ENCODE results near the gene LRRC56.
A peak's percentile ranks its signal among the peaks of the same experiment; 100 is the strongest.

The LRRC56 gene

DNA sequence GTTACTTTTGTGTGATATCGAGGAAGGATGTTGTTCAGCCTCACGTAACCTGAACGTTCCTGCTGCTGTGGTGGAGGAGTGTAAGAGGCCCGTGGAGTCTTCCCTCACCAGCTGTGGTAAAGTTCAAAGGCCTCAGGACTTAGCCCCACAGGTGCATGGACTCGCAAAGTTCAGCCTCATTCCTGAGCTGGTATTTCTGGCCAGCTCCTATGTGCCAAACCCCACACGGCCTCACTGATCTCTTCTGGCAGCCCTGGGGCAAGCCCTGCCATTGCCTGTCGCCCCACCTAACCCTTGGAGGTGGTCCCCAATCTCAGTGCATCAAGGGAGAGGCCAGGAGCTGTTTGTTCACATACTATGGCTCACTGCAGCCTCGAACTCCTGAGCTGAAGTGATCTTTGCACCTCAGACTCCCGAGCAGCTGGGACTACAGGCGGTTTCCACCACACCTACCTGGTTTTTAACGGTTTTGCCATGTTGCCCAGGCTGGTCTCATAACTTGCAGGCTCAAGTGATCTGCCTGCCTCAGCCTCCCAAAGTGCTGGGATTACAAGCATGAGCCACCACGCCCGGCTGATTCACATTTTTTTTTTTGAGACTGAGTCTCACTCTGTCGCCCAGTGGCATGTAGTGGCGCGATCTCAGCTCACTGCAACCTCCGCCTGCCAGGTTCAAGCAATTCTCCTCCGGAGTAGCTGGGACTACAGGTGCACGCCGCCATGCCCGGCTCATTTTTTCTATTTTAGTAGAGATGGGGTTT is 41.1 kb downstream of the LRRC56 start:
- Histone ChIP-seq H3K4me3 (peak overlapping the region in 2 of 7 experiments; percentile 73 to 92), H3K27ac (peak overlapping the region in 5 of 21 experiments; percentile 3 to 96 (median 47))

DNA sequence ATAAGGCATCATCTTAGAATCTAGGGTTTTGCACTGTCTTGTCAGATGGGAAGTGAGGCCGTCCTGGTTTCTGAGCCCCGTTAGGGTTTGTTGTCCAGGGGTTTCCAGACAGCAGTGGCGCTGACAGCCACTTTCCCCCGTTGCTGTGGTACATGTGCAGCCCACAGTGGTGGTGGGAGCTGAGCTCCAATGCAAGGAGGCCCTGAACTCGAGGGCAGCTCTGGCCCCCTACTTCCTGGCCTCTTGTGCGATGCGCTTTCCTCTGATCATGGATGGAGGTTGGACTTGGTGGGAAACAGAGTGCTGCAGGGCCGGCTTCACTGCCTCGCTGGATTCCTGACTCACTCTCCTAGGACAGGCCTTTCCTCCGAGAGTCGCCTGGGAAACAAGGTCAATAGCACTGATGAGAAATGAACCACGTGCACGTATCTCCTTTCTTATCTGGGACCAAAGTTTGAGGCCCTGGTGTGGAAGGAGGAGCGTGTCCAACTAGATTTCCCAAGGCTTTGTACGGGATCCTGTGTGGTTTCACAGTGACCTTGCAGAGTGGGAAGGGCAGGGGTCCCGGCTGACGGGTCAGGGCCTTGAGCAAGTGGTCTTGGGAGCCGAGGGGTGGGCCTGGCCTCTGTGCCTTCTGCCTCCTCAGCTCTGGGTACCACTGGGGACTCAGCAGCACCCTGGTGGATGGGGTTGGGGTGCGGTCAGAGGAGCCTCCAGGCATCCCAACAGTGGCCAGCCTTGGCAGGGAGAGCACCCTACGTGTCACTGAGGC is 42.7 kb downstream of the LRRC56 start:
- Histone ChIP-seq H3K4me3 (no peak overlapping the region), H3K27ac (peak overlapping the region in 1 of 21 experiments; percentile 20)

DNA sequence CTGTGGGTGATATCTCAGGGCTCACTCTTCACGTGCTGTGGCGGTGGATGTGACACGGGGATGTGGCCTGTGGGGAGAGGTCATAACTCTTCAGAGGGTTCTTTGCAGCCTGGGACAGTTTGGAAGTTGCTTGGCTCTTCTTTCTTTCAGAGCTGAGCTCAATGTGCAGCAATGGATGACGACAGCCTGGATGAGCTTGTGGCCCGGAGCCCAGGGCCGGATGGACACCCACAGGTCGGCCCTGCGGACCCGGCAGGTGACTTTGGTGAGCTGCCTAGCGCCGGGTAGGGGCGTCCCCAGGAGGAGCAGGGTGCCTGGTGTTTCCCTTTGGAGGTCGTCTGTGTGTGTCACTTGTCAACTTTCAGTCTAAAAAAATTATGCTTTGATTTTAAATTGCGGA is 44.0 kb downstream of the LRRC56 start:
- H3K27ac ChIP-seq, result no peak overlapping the region
- no peak overlapping the region for H3K4me3 ChIP-seq

DNA sequence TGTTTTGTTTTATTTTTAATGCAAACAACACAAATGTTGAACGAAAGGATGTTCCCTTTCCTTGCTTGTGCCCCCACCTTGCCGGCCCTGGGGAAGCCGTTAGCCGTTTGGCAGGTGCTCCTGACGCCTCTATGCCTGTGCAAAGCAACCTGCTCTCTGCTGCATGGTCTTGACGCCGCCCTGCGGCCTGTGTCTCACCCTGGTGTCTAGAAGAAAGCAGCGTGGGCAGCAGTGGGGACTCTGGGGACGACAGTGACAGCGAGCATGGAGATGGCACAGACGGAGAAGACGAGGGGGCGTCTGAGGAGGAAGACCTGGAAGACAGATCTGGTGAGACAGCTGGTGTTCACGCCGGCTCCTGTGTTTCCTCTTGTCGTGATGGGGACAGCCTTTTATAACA is 44.4 kb downstream of the LRRC56 start:
- Histone ChIP-seq H3K27ac (no peak overlapping the region), H3K4me3 (no peak overlapping the region)

DNA sequence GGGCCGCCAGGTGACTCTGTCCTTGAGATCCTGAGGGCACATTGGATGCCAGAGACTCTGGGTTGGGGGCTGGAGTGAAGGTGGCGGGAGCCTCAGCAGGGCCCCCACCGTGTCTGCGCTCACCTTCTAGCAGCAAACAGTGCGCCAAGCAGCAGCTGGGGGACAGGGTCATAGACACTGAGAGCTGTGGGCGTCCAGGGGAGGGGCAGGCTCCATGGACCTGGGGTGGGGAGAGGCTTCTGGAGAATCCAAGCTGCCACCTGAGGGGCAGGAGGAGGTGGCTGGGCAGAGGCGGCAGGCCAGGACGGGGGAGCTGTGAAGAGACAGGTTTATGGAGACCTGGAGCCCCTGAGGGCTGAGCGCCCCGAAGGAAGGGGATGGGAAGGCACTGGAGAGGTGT is 47.0 kb downstream of the LRRC56 start:
- Histone ChIP-seq H3K4me3 (no peak overlapping the region), H3K27ac (no peak overlapping the region)

DNA sequence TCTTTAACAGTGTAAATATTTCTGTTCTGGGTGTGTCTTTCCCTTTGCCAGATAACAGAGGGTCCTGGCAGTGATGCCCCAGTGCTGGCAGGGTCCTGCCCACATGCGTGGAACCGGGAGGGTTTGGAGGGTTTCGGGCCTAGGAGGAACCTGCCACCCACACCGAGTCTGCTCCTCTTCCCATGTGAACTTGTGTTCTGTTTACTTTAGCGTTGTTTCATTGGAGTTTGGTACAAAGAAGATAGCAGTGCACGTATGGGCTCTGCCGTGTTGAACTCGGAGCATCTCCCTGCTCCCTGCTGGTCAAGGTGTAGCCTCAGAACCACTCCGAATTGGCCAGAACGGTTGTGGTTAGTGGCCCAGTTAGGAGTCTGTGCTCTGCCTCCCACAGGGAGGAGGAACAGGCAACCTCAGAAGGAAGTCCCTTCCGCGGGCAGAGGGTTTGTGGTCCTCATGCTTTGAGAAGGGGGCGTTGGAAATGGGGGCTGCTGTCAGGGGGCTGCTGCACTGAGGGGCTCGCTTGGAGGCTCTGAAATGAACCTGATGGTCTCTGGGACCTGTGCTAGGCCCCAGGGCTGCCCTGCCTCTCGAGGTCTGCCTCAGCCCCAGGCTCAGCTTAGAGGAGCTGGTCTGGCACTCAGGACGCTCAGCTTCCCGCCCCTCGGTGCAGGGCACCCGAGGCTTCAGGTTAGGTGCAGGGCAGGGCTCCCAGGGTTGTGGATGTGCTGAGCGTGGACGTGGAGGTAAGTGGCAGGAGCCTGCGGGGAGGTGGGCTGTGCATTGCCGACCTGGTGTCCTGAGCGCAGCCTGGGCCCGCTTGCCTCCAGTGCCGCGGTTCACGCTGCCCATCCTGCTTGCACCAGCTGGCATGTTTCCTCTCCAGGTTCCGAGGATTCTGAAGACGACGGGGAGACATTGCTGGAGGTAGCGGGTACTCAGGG is 49.3 kb downstream of the LRRC56 start:
- no peak overlapping the region for H3K4me3 ChIP-seq
- H3K27ac ChIP-seq, result peak overlapping the region in 2 of 21 experiments; percentile 37 to 70

DNA sequence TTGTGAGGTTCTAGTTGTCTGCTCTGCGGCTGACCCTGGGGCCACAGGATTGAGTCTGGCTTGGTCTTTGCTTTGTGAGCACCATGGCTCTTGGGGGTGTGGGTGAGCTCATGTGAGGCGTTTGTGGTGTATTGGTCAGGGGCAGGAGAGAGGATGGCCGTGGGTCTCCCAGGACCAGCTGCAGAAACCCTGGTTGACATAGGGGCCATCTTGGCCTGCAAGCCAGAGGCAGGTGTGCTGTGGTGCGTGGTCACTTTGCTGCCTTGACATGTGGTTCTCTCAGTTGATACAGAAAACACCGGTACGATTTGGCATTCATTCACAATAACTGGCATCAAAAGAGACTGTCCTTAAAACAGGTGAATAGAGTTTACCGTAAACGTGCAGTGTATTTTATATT is 50.2 kb downstream of the LRRC56 start:
- Histone ChIP-seq H3K27ac (peak overlapping the region in 8 of 21 experiments; percentile 30 to 70 (median 52)), H3K4me3 (no peak overlapping the region)

DNA sequence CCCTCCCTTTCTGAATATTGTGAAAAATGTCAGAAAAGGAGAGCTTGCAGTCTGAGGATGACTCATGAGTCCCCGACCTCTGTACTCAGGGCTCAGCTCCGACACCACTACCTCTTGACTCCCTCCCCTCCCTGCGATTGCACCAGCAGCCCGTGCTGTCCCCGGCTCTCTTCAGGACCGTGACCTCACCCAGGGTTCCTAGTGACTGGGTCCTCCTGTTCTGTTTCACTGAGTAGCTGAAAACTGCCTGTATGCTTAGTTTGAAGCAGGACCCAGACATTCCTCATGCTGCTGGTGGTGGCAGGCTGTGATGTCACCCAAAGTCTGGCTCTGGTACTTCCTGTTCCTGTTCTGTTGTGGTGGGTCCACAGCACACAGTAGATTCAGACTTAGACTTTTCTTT is 50.7 kb downstream of the LRRC56 start:
- Histone ChIP-seq H3K27ac (peak overlapping the region in 9 of 21 experiments; percentile 11 to 70 (median 49)), H3K4me3 (no peak overlapping the region)

DNA sequence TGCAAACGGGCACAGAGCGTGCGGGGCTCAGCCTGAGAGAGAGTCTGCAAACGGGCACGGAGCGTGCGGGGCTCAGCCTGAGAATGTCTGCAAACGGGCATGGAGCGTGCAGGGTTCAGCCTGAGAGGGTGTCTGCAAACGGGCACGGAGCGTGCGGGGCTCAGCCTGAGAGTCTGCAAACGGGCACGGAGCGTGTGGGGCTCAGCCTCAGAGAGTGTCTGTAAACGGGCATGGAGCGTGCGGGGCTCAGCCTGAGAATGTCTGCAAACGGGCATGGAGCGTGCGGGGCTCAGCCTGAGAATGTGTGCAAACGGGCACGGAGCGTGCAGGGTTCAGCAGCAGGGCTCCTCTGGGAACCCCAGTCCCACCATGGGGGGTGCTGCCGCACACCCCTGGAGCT is 52.5 kb downstream of the LRRC56 start:
- H3K27ac ChIP-seq, result no peak overlapping the region
- no peak overlapping the region for H3K4me3 ChIP-seq

DNA sequence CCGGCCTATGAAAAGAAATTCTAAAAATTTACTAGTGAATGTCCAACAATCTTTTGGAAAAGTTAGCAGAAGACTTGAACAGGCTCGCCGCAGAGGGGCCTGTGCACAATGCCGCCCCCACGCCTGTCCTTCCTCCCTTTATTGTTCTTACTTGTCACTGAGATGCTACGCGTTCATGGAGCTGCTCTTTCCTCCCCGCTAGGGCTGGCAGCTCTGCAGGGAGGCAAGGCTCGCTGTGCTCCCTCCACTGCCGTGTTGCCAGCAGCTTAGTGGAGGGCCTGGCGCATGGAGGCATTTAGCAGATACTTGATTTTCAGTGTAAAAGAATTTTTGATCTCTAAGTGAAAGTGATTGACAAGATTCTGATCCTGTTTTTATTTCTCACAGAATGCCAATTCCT is 53.7 kb downstream of the LRRC56 start:
- Histone ChIP-seq H3K4me3 (no peak overlapping the region), H3K27ac (no peak overlapping the region)

DNA sequence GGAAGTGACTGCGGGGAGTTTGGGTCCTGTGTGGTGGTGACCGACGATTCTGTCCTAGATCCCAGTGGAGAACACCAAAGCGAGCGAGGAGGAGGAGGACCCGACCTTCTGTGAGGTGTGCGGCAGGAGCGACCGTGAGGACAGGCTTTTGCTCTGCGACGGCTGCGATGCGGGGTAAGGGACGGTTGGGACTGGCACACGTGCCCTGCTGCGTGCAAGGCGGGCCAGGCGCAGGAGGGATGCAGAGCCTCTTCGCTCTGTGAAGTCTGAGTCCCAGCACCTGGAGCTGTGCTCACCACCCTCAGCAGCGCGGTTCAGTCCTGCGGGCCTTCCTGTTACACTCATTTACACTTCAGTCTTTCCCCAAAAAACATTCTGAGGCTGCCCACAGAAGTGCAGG is 55.2 kb downstream of the LRRC56 start:
- Histone ChIP-seq H3K4me3 (no peak overlapping the region), H3K27ac (no peak overlapping the region)

DNA sequence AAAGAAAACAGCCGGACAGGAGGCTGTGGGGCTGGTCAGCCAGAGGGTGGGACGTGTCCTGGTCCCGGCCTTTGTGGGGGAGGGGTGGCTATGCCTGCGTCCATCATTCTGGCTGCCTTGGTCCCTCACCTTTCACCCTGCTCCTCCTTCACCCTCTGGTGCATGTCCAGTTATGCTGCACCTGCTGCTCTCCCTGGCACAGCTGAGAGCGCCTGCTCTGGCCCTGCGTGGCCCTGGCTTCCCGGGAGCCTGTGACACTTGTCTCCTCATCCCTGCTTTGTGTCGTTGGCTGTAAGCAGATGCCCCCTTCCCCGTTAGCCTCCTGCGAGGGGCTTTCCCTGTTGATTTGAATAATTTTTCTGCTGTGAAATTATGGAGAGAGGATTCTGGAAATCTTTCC is 55.6 kb downstream of the LRRC56 start:
- H3K4me3 ChIP-seq, result no peak overlapping the region
- H3K27ac ChIP-seq, result no peak overlapping the region

DNA sequence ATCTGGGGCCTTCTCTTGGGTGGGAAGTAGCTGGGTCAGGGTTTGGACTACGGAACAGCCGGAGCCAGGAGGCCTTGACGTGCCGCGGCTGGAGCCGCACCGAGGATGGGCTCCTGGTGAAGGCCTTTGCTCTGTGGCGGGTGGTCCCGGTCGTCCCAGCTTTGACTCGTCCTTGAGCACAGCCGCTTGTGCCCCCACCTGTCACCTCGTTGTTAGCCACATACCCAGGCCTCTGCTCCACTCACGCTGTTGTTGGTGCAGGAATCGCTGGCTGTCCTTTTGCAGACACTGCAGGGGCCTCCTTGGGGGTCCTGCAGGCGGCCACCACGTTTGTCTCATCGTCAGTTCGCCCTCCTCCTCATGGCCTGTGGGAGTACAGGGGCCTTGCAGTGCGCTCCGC is 56.0 kb downstream of the LRRC56 start:
- H3K4me3 ChIP-seq, result no peak overlapping the region
- H3K27ac ChIP-seq, result no peak overlapping the region

DNA sequence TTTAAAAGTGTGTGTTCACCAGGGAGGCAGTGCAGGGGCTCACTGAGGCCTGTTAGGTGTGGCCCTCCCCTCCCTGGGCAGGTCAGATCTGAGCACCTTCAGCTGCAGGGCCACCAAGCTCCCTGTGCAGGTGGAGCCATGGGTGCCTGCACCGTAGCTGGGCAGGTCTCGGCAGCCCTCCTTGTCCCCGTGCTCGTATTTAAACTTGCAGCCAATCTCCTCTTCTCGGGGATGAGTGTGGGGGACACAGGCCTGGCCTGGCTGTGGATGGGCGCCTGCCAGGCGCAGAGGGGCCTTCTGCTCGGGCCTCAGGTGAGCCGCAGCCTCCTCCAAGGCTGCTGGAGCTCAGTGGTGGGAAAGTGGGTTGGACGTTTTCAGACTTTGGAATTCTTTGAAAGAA is 58.1 kb downstream of the LRRC56 start:
- Histone ChIP-seq H3K4me3 (no peak overlapping the region), H3K27ac (no peak overlapping the region)

DNA sequence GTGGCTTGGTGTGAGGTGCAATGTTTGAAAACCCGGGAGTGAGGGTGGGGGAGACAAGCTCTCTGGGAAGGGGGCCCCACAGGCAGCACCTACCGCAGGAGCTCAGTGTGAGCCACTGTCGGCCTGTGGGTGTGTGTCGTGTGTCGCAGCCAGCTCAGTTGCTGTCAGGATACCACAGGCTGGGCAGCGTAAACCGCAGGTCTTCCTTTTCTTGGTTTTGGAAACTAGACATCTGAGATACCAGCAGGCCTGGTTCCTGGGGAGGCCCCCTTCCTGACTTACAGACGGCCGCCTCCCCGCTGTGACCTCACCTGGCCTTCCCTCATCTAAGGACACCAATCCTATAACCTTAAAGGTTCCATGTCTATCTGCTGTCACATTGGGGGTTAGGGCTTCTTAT is 59.0 kb downstream of the LRRC56 start:
- no peak overlapping the region for H3K4me3 ChIP-seq
- H3K27ac ChIP-seq, result no peak overlapping the region

DNA sequence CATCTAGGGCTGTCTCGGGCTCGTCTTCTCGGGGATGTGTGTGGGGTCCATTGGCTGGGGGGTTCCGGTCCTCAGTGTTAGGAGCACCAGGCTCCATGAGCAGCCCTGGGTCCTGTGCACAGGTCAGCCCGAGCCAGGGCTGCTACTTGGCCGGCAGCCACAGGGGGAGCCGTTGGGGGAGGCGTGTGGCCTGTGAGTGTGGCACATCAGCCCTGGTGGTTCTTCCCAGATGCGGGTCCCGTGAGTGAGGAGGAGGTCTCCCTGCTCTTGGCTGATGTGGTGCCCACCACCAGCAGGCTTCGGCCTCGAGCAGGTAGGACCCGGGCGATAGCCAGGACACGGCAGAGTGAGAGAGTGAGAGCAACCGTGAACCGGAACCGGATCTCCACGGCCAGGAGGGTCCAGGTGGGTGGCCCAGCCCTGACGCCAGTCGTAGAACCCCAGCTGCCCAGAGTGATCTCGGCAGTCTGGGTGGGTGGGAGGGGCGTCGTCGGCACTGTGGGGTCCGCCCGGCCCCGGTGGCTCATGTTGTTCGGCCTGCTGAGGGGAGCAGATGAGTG is 59.9 kb downstream of the LRRC56 start:
- no peak overlapping the region for H3K4me3 ChIP-seq
- H3K27ac ChIP-seq, result no peak overlapping the region

DNA sequence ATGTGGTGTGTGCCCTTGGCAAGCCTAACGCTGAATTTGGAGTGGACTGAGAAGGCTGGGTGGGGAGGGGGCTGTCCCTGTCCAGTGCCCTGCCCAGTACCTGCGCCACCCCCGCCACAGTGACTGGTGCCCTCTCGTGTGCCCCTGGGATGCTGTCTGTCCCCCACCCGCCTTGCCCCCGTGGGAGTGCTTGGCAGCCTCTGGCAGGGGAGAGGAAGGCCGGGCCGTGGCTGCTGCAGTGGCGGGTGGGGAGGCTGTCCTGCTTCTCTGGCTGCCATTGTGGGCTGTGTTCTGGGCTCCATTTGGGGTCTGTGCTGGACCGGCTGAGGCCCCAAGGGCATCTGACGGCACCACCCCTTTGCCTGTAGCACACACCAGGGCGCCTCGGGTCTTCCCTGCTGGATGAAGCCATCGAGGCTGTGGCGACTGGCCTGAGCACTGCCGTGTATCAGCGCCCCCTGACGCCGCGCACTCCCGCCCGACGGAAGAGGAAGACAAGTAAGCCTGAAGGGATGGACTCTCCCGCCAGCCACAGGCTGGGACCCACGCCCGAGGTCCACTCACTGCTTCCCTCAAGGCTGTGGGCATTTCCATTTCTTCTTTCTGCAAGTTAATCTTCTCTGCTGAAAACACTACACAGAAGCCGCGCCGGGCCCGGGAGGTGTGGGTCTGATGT is 60.8 kb downstream of the LRRC56 start:
- peak overlapping the region in 1 of 21 experiments; percentile 26 for H3K27ac ChIP-seq

DNA sequence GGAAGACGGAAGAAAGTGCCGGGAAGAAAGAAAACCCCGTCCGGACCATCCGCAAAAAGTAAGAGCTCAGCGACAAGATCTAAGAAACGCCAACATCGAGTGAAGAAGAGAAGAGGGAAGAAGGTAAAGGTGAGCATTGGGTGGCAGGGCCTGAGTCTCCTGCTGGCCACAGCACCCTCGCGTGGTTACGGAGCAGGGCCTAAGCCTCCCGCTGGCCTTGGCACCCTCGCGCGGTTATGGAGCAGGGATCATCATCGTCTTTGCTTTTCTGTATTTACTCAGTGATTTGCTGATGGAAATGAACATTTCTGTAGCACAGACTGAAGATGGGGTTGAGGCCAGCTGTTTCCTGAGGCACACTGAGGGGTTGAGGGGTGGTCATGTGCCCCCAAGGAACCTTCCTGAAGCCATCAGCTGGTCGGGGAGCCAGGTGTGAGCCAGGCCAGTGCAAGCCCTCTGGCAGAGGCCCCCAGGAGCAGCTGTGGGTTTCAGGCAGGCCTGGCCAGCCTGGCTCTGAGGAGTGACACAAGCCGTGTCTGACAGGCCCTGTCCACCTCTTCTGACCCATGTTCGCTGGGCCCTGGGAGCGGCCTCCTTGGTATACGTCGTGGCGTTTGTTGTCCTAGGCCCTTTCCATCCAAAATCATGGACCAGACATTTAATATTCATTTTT is 64.4 kb downstream of the LRRC56 start:
- Histone ChIP-seq H3K27ac (no peak overlapping the region), H3K4me3 (no peak overlapping the region)

More for the DNA sequence above, 60.8 kb downstream of the LRRC56 start:
- H3K4me3 ChIP-seq, result no peak overlapping the region

DNA sequence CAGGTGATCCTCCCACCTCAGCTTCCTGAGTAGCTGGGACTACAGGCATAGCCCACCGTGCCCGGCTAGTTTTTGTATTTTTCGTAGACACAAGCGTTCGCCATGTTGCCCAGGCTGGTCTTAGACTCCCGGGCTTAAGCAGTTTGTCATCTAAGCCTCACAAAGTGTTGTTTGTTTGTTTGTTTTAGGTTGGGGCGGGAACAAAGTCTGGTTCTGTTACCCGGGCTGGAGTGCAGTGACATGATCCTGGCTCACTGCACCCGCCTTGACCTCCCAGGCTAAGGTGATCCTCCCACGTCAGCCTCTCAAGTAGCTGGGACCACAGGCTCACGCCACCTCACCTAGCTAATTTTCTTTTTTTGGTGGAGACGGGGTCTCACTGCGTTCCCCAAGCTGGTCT is 65.8 kb downstream of the LRRC56 start:
- no peak overlapping the region for H3K27ac ChIP-seq
- H3K4me3 ChIP-seq, result no peak overlapping the region
